WTC11 (cell line): ENCODE results near the gene COL27A1. TPM values are rescaled to one million over a fixed set of nuclear protein-coding genes. Genes with fewer than 3 reads are reported as not detected.

Source experiments
- ATAC-seq: fragments of 200-7000 bp; cut with Tn5 transposase; 2 replicates; pipeline ENCODE4 v1.10.0; 2021; ENCODE audit warnings: mild to moderate bottlenecking, moderate library complexity
- CTCF ChIA-PET: fragments of 300-600 bp; sonication (Branson Sonifier 250); formaldehyde crosslinking; loops from one replicate; lab custom pipeline; 2021; ENCODE audit warnings: antibody characterized with exemption; lab: Charles Lee
- POLR2A ChIA-PET: fragments of 350-600 bp; sonication (Branson Sonifier 250); formaldehyde crosslinking; loops from one replicate; lab custom pipeline; 2021; ENCODE audit warnings: antibody characterized with exemption; lab: Charles Lee
- DNase-seq: peaks from one replicate; pipeline ENCODE4 v3.0.0; 2021; ENCODE audit warnings: low spot score
- H3K27ac Mint-ChIP-seq: 2 replicates; pipeline ENCODE4 v1.8.0; 2021; ENCODE audit warnings: mixed read lengths
- H3K27me3 Mint-ChIP-seq: 2 replicates; pipeline ENCODE4 v1.8.0; 2021; ENCODE audit warnings: low read depth, mild to moderate bottlenecking, moderate library complexity, mixed read lengths
- H3K36me3 Mint-ChIP-seq: 2 replicates; pipeline ENCODE4 v1.8.0; 2021; ENCODE audit warnings: mixed read lengths
- H3K4me1 Mint-ChIP-seq: 2 replicates; pipeline ENCODE4 v1.8.0; 2022; ENCODE audit warnings: mixed read lengths
- H3K4me3 Mint-ChIP-seq: 2 replicates; pipeline ENCODE4 v1.8.0; 2021; ENCODE audit warnings: mild to moderate bottlenecking, moderate library complexity, mixed read lengths
- H3K9me3 Mint-ChIP-seq: 2 replicates; pipeline ENCODE4 v1.8.0; 2021; ENCODE audit warnings: mixed read lengths
- CREB1 ChIP-seq: sonication (generic); formaldehyde crosslinking; IDR thresholded peaks from 2 replicates; pipeline ENCODE4 v1.8.0; 2023; ENCODE audit warnings: mild to moderate bottlenecking, missing genetic modification reagents
- KAT7 ChIP-seq: sonication (generic); formaldehyde crosslinking; IDR thresholded peaks from 2 replicates; pipeline ENCODE4 v1.8.1; 2023; ENCODE audit warnings: missing genetic modification reagents, mild to moderate bottlenecking, borderline replicate concordance
- NR3C1 ChIP-seq: sonication (generic); formaldehyde crosslinking; conservative IDR thresholded peaks from 2 replicates; pipeline ENCODE4 v1.8.1; 2023; ENCODE audit warnings: low read depth, mild to moderate bottlenecking, missing genetic modification reagents
- ZNF281 ChIP-seq: sonication (generic); formaldehyde crosslinking; IDR thresholded peaks from 2 replicates; pipeline ENCODE4 v1.8.0; 2023; ENCODE audit warnings: mild to moderate bottlenecking, missing genetic modification reagents
- ZNF416 ChIP-seq: fragments of 250-450 bp; sonication (Bioruptor Pico); IDR thresholded peaks from 2 replicates; pipeline ENCODE4 v1.9.0; 2021; ENCODE audit warnings: mild to moderate bottlenecking, inconsistent platforms
- ZNF512 ChIP-seq: sonication (generic); formaldehyde crosslinking; IDR thresholded peaks from 2 replicates; pipeline ENCODE4 v1.8.1; 2022; ENCODE audit warnings: missing genetic modification reagents, borderline replicate concordance
- total RNA-seq: library from RNA; stranded (reverse); gene quantifications from 3 replicates; pipeline ENCODE4 v1.2.3, GENCODE V29; 2021
- TF ChIP-seq, protein P1 (sequence below): fragments of 250-450 bp; sonication (Bioruptor Pico); conservative IDR thresholded peaks from 2 replicates; pipeline ENCODE4 v1.9.0; 2021; ENCODE audit warnings: mild to moderate bottlenecking
- TF ChIP-seq, protein P2 (sequence below): sonication (generic); formaldehyde crosslinking; conservative IDR thresholded peaks from 2 replicates; pipeline ENCODE4 v1.8.1; 2022; ENCODE audit warnings: mild to moderate bottlenecking, missing genetic modification reagents
- TF ChIP-seq, protein P3 (sequence below): sonication (generic); formaldehyde crosslinking; IDR thresholded peaks from 2 replicates; pipeline ENCODE4 v1.8.1; 2022; ENCODE audit warnings: mild to moderate bottlenecking, moderate library complexity, missing genetic modification reagents
- TF ChIP-seq, protein P4 (sequence below): sonication (generic); formaldehyde crosslinking; IDR thresholded peaks from 2 replicates; pipeline ENCODE4 v1.8.1; 2022; ENCODE audit warnings: mild to moderate bottlenecking, missing genetic modification reagents, moderate library complexity, borderline replicate concordance
- TF ChIP-seq, protein P5 (sequence below): sonication (generic); formaldehyde crosslinking; IDR thresholded peaks from 2 replicates; pipeline ENCODE4 v1.8.0; 2022; ENCODE audit warnings: mild to moderate bottlenecking, missing genetic modification reagents

COL27A1 gene
- total RNA-seq, 1 experiment from 2014 or later, result 47.5 TPM

DNA sequence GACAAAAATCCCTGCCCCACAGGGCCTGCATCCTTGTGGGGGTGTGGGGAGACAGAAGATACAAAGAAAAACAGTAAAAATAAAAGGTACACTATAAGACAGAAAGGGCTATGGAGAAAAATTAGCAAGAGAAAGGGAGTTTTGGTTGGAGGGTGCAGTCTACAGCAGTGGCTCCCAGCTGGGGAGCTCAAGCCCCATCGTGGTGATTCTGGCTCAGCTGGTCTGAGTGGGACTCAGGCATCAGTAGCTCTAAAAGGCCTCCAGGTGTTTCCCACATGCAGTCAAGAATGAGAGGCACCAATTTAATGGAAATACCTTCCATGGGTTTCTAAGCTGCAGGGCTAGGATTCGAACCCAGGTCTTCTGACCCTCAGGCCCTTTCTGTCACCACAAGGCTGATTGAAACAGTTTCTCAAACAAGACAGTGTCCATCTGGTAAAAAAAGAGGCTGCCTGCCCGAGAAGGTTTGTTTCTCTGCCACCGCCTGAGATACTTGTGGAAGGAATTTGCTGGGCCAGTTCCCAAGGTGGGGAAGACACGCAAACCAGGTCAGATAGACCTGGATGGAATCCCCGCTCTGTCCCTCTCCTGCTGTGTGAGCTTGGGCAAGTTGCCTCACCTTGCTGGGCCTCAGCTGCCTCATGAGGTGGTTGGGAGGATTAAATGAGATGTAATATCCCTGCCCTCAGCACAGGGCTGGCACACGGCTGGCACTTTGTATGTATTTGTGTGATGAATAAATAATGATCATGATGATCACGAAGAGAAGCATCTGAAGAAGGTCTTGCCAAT lies 43.1 kb downstream of the COL27A1 start (continued):
- TF ChIP-seq, protein P1, sequence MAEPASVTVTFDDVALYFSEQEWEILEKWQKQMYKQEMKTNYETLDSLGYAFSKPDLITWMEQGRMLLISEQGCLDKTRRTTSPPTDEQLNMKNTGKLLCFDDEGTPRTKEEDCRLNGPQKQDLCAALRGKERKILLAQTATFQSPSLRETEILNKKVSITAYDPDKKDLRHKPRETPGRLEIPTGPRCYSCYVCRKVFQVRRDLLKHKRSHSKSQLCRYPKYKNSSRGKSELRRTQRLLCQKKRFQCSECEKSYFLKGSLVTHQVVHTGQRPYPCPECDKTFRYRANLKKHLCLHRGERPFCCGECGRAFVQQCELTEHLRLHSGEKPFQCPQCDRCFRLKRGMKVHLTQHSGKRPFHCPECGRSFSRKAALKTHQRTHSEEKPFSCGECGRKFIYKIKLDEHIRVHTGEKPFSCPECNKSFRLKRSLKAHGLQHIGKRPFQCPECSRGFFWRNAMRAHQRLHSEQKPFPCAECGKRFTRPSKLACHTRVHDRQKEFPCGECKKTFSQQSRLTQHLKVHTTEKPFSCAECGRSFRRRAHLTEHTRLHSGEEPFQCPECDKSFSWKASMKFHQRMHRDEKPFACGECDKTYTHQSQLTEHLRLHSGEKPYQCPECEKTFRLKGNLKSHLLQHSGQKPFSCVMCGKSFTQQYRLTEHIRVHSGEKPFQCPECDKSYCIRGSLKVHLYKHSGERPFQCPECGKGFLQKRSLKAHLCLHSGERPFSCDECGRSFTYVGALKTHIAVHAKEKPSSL (CRISPR knock-in tag), result no peak
- TF ChIP-seq, protein P2, sequence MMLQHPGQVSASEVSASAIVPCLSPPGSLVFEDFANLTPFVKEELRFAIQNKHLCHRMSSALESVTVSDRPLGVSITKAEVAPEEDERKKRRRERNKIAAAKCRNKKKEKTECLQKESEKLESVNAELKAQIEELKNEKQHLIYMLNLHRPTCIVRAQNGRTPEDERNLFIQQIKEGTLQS (CRISPR knock-in tag), result no peak
- TF ChIP-seq, protein P3, sequence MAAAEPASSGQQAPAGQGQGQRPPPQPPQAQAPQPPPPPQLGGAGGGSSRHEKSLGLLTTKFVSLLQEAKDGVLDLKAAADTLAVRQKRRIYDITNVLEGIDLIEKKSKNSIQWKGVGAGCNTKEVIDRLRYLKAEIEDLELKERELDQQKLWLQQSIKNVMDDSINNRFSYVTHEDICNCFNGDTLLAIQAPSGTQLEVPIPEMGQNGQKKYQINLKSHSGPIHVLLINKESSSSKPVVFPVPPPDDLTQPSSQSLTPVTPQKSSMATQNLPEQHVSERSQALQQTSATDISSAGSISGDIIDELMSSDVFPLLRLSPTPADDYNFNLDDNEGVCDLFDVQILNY (CRISPR knock-in tag), result no peak
- TF ChIP-seq ZNF281, result no peak
- no peak for TF ChIP-seq ZNF512 (CRISPR knock-in tag)
- TF ChIP-seq KAT7 (CRISPR knock-in tag), result no peak
- TF ChIP-seq NR3C1 (CRISPR knock-in tag), result no peak

DNA sequence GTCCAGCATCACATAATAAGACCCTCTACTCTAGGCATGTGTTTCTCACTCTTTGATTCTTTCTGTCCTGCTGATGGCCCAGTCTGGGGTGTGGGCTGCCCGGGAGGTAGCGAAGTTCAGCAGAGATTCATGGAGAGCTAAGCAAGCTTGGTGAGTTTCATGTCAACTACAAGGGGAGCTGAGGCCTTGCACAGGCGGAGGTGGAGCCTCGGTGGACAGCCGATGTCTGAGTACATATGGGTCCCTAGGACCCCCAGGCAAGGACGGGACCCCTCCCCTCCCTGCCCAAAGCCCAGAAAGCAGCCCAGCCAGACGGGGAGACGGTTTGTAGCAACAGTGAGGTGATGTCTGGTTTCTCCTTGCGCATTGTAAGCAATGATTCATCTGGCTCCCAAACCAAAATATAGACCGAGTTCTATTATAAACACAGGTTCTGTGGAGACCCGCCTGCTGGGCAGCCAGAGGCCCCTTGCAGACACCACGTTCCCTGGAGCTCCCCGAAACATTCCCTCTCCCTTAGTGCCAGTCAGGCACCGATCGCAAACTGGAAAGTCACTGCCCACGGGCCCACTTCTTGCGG lies 45.5 kb downstream of the COL27A1 start:
- ChIA-PET CTCF (interaction anchor here (0.6 to 1.0 kb wide), 3 partner anchors 93 to 143 kb away, joined by 3 to 5 read pairs (median 3); partner anchors contain the start of gene KIF12), POLR2A (no interaction called here)
- ATAC-seq (no peak), DNase-seq (no peak)
- Mint-ChIP-seq H3K4me3 (no peak overlapping the region), H3K27ac (no peak overlapping the region), H3K4me1 (peaks cover 9% of the 10 kb centered on the region), H3K36me3 (peaks cover 8% of the 10 kb centered on the region; the same call in 1 of the 2 replicates), H3K27me3 (no peaks in the 10 kb centered on the region), H3K9me3 (no peaks in the 10 kb centered on the region)
- TF ChIP-seq, protein P4, sequence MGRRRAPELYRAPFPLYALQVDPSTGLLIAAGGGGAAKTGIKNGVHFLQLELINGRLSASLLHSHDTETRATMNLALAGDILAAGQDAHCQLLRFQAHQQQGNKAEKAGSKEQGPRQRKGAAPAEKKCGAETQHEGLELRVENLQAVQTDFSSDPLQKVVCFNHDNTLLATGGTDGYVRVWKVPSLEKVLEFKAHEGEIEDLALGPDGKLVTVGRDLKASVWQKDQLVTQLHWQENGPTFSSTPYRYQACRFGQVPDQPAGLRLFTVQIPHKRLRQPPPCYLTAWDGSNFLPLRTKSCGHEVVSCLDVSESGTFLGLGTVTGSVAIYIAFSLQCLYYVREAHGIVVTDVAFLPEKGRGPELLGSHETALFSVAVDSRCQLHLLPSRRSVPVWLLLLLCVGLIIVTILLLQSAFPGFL (CRISPR knock-in tag), result no peak
- TF ChIP-seq CREB1 (CRISPR knock-in tag) (no peak), ZNF416 (CRISPR knock-in tag) (no peak)
- TF ChIP-seq, protein P5, sequence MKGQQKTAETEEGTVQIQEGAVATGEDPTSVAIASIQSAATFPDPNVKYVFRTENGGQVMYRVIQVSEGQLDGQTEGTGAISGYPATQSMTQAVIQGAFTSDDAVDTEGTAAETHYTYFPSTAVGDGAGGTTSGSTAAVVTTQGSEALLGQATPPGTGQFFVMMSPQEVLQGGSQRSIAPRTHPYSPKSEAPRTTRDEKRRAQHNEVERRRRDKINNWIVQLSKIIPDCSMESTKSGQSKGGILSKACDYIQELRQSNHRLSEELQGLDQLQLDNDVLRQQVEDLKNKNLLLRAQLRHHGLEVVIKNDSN (CRISPR knock-in tag), result no peak
- TF ChIP-seq, protein P3 (CRISPR knock-in tag), result no peak
